Measurements from ENCODE around the gene CIAO2B.
"Not testable (repeated sequence)": the region's sequence is repeated elsewhere in the genome, so short reads cannot be mapped to it uniquely, and the experiment has no call there.

Gene CIAO2B

DNA sequence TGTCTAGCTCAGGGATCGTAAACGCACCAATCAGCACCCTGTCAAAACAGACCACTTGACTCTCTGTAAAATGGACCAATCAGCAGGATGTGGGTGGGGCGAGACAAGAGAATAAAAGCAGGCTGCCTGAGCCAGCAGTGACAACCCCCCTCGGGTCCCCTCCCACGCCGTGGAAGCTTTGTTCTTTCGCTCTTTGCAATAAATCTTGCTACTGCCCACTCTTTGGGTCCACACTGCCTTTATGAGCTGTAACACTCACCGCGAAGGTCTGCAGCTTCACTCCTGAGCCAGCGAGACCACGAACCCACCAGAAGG is 40.7 kb upstream of the CIAO2B start:
- H3K36me3 ChIP-seq (ENCODE audit: control insufficient read depth in 4 of 4, insufficient read depth in 4 of 4, low read length in 3 of 4); H3K27me3 ChIP-seq (replicated peaks in 2 of 5; ENCODE audit: control insufficient read depth in 4 of 5, insufficient read depth in 5 of 5, low read length in 4 of 5); H3K4me1 ChIP-seq (ENCODE audit: control extremely low read depth in 1 of 4, control insufficient read depth in 4 of 4, insufficient read depth in 4 of 4, low read length in 3 of 4); H3K27ac ChIP-seq (ENCODE audit: insufficient read depth in 1 of 2, low read depth in 1 of 2, low read length in 2 of 2, poor library complexity in 1 of 2, severe bottlenecking in 2 of 2); H3K9me3 ChIP-seq (ENCODE audit: control extremely low read depth in 1 of 5, control insufficient read depth in 4 of 5, insufficient read depth in 2 of 5, low read depth in 1 of 5, low read length in 4 of 5); DNase-seq; H3K4me3 ChIP-seq (ENCODE audit: control insufficient read depth in 1 of 7, extremely low read depth in 1 of 7, insufficient read depth in 4 of 7, low read depth in 2 of 7, low read length in 6 of 7); POLR2A ChIA-PET: not testable (repeated sequence)
- CTCF ChIA-PET = interaction anchor here (0.8 to 12.2 kb wide), 12 partner anchors 11 to 210 kb away, joined by 3 to 124 read pairs (median 5); partner anchors contain the start of genes CES3 and CES4A
- WGBS (ENCODE audit: insufficient coverage) = 61% methylated on average over 8 of the region's 11 CpGs

DNA sequence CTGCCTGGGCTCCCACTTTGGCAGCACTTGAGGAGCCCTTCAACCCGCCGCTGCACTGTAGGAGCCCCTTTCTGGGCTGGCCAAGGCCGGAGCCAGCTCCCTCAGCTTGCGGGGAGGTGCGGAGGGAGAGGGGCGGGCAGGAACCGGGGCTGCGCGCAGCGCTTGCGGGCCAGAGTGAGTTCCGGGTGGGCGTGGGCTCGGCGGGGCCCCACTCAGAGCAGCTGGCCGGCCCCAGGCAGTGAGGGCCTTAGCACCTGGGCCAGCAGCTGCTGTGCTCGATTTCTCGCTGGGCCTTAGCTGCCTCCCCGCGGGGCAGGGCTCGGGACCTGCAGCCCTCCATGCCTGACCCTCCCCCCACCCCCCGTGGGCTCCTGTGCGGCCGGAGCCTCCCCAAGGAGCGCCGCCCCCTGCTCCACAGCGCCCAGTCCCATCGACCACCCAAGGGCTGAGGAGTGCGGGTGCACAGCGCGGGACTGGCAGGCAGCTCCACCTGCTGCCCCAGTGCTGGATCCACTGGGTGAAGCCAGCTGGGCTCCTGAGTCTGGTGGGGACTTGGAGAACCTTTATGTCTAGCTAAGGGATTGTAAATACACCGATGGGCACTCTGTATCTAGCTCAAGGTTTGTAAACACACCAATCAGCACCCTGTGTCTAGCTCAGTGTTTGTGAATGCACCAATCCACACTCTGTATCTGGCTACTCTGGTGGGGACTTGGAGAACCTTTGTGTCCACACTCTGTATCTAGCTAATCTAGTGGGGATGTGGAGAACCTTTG is 40.1 kb upstream of the CIAO2B start:
- not testable (repeated sequence) for DNase-seq; H3K27ac ChIP-seq (ENCODE audit: insufficient read depth in 1 of 2, low read depth in 1 of 2, low read length in 2 of 2, poor library complexity in 1 of 2, severe bottlenecking in 2 of 2); H3K4me3 ChIP-seq (ENCODE audit: control insufficient read depth in 1 of 7, extremely low read depth in 1 of 7, insufficient read depth in 4 of 7, low read depth in 2 of 7, low read length in 6 of 7); H3K4me1 ChIP-seq (ENCODE audit: control extremely low read depth in 1 of 4, control insufficient read depth in 4 of 4, insufficient read depth in 4 of 4, low read length in 3 of 4); H3K36me3 ChIP-seq (ENCODE audit: control insufficient read depth in 4 of 4, insufficient read depth in 4 of 4, low read length in 3 of 4); H3K27me3 ChIP-seq (replicated peaks in 2 of 5; ENCODE audit: control insufficient read depth in 4 of 5, insufficient read depth in 5 of 5, low read length in 4 of 5); H3K9me3 ChIP-seq (ENCODE audit: control extremely low read depth in 1 of 5, control insufficient read depth in 4 of 5, insufficient read depth in 2 of 5, low read depth in 1 of 5, low read length in 4 of 5)
- POLR2A ChIA-PET = interaction anchor here (0.6 kb wide), 1 partner anchor 20 kb away, joined by 3 read pairs; no protein-coding TSS in a partner anchor
- CTCF ChIA-PET = interaction anchor here (0.8 to 12.2 kb wide), 9 partner anchors 11 to 211 kb away, joined by 3 to 124 read pairs (median 6); partner anchors contain the start of gene CES3
- 99% methylated on average over 16 of the region's 32 CpGs for WGBS (ENCODE audit: insufficient coverage)

DNA sequence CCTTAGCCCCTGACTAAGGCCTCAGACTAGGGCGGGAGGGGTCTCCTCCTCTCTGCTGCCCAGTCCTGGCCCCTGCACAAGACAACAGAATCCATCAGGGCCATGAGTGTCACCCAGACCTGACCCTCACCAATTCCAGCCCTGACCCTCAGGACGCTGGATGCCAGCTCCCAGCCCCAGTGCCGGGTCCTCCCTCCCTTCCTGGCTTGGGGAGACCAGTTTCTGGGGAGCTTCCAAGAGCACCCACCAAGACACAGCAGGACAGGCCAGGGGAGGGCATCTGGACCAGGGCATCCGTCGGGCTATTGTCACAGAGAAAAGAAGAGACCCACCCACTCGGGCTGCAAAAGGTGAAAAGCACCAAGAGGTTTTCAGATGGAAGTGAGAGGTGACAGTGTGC is 39.5 kb upstream of the CIAO2B start:
- Histone ChIP-seq H3K27me3 (replicated peaks in 2 of 5; ENCODE audit: control insufficient read depth in 4 of 5, insufficient read depth in 5 of 5, low read length in 4 of 5) (peaks cover 0 to 5% (median 0%) of the 10 kb centered on the region in 5 experiments), H3K9me3 (ENCODE audit: control extremely low read depth in 1 of 5, control insufficient read depth in 4 of 5, insufficient read depth in 2 of 5, low read depth in 1 of 5, low read length in 4 of 5) (no peaks in the 10 kb centered on the region), H3K36me3 (ENCODE audit: control insufficient read depth in 4 of 4, insufficient read depth in 4 of 4, low read length in 3 of 4) (peaks cover 0 to 2% (median 0%) of the 10 kb centered on the region in 4 experiments), H3K4me3 (ENCODE audit: control insufficient read depth in 1 of 7, extremely low read depth in 1 of 7, insufficient read depth in 4 of 7, low read depth in 2 of 7, low read length in 6 of 7) (no peak overlapping the region), H3K27ac (ENCODE audit: insufficient read depth in 1 of 2, low read depth in 1 of 2, low read length in 2 of 2, poor library complexity in 1 of 2, severe bottlenecking in 2 of 2) (no peak overlapping the region), H3K4me1 (ENCODE audit: control extremely low read depth in 1 of 4, control insufficient read depth in 4 of 4, insufficient read depth in 4 of 4, low read length in 3 of 4) (peaks cover 0 to 1% (median 0%) of the 10 kb centered on the region in 4 experiments)
- DNase-seq = no peak
- 97% methylated on average over 4 of the region's 6 CpGs for whole genome bisulfite sequencing (ENCODE audit: insufficient coverage)
- ChIA-PET CTCF (interaction anchor here (1.4 to 12.2 kb wide), 4 partner anchors 12 to 162 kb away, joined by 4 to 124 read pairs (median 6); partner anchors contain the start of gene CES3), POLR2A (interaction anchor here (0.6 kb wide), 1 partner anchor 20 kb away, joined by 3 read pairs; no protein-coding TSS in a partner anchor)

GRCh38 chr16:66972983-66973382 is 38.8 kb upstream of the CIAO2B start:
- no peak overlapping the region for H3K27ac ChIP-seq (ENCODE audit: insufficient read depth in 1 of 2, low read depth in 1 of 2, low read length in 2 of 2, poor library complexity in 1 of 2, severe bottlenecking in 2 of 2)
- no peak overlapping the region for H3K4me3 ChIP-seq (ENCODE audit: control insufficient read depth in 1 of 7, extremely low read depth in 1 of 7, insufficient read depth in 4 of 7, low read depth in 2 of 7, low read length in 6 of 7)
- 91% methylated on average over 9 of the region's 9 CpGs for WGBS (ENCODE audit: insufficient coverage)
- H3K27me3 ChIP-seq (replicated peaks in 2 of 5; ENCODE audit: control insufficient read depth in 4 of 5, insufficient read depth in 5 of 5, low read length in 4 of 5) = peaks cover 0 to 5% (median 0%) of the 10 kb centered on the region in 5 experiments
- H3K9me3 ChIP-seq (ENCODE audit: control extremely low read depth in 1 of 5, control insufficient read depth in 4 of 5, insufficient read depth in 2 of 5, low read depth in 1 of 5, low read length in 4 of 5) = no peaks in the 10 kb centered on the region
- peaks cover 0 to 2% (median 0%) of the 10 kb centered on the region in 4 experiments for H3K36me3 ChIP-seq (ENCODE audit: control insufficient read depth in 4 of 4, insufficient read depth in 4 of 4, low read length in 3 of 4)
- DNase-seq = no peak
- H3K4me1 ChIP-seq (ENCODE audit: control extremely low read depth in 1 of 4, control insufficient read depth in 4 of 4, insufficient read depth in 4 of 4, low read length in 3 of 4) = peaks cover 0 to 1% (median 0%) of the 10 kb centered on the region in 4 experiments
- CTCF ChIA-PET = interaction anchor here (0.7 to 12.2 kb wide), 4 partner anchors 10 to 190 kb away, joined by 3 to 124 read pairs (median 4); partner anchors contain the start of gene CES3
- POLR2A ChIA-PET = no interaction called here

DNA sequence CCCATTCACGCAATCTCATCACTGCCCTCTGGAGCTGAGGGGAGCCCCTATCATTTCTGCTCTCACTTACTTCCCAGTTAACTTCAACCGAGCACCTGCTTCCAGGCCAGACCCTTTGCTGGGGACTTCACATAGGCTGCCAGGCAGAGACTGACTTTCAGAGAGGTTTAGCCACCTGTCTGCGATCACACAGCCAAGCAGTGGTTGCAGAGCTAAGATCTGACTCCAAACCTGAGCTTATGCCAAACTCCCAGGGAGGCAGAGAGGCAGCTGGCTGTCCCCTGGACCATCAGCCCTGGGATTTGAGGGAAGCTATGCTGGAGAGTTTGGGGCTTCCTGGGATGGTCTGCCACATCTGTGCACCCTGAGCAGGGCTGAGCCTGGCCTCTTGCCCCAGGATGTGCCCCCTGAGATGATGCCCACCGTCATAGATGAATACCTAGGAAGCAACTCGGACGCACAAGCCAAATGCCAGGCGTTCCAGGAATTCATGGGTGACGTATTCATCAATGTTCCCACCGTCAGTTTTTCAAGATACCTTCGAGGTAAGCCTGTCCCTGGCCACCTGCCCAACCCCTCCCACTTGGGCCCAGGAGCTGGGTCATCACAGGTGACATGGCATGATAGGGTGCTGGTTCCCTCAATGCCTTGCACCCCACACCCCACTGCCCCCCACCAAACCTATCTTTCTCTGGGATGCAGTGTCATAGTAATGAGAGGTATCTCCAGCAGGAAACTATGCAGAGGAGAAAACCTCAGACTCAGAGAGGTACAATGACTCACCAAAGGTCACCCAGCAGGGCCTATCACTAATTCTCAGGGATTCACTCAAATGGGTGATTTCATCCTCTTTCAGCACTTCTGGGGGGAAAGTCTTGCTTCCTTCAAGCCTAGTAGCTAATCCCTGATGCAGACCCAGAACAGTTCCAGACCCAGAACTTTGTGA is 36.8 kb upstream of the CIAO2B start:
- Histone ChIP-seq H3K4me3 (ENCODE audit: control insufficient read depth in 1 of 7, extremely low read depth in 1 of 7, insufficient read depth in 4 of 7, low read depth in 2 of 7, low read length in 6 of 7) (no peak overlapping the region), H3K36me3 (ENCODE audit: control insufficient read depth in 4 of 4, insufficient read depth in 4 of 4, low read length in 3 of 4) (peaks cover 0 to 2% (median 0%) of the 10 kb centered on the region in 4 experiments), H3K27ac (ENCODE audit: insufficient read depth in 1 of 2, low read depth in 1 of 2, low read length in 2 of 2, poor library complexity in 1 of 2, severe bottlenecking in 2 of 2) (no peak overlapping the region), H3K27me3 (replicated peaks in 2 of 5; ENCODE audit: control insufficient read depth in 4 of 5, insufficient read depth in 5 of 5, low read length in 4 of 5) (peaks cover 0 to 5% (median 0%) of the 10 kb centered on the region in 5 experiments), H3K9me3 (ENCODE audit: control extremely low read depth in 1 of 5, control insufficient read depth in 4 of 5, insufficient read depth in 2 of 5, low read depth in 1 of 5, low read length in 4 of 5) (no peaks in the 10 kb centered on the region), H3K4me1 (ENCODE audit: control extremely low read depth in 1 of 4, control insufficient read depth in 4 of 4, insufficient read depth in 4 of 4, low read length in 3 of 4) (peaks cover 0 to 1% (median 0%) of the 10 kb centered on the region in 4 experiments)
- no peak for DNase-seq
- 90% methylated on average over 10 of the region's 10 CpGs for WGBS (ENCODE audit: insufficient coverage)
- ChIA-PET CTCF (interaction anchor here (1.0 to 12.2 kb wide), 8 partner anchors 8 to 188 kb away, joined by 3 to 124 read pairs (median 4); partner anchors contain the start of genes CES3, FBXL8 and TRADD), POLR2A (no interaction called here)

GRCh38 chr16:66968847-66969246 is 34.6 kb upstream of the CIAO2B start:
- no peak for DNase-seq
- Histone ChIP-seq H3K27ac (ENCODE audit: insufficient read depth in 1 of 2, low read depth in 1 of 2, low read length in 2 of 2, poor library complexity in 1 of 2, severe bottlenecking in 2 of 2) (no peak overlapping the region), H3K27me3 (replicated peaks in 2 of 5; ENCODE audit: control insufficient read depth in 4 of 5, insufficient read depth in 5 of 5, low read length in 4 of 5) (peaks cover 0 to 3% (median 0%) of the 10 kb centered on the region in 5 experiments), H3K4me3 (ENCODE audit: control insufficient read depth in 1 of 7, extremely low read depth in 1 of 7, insufficient read depth in 4 of 7, low read depth in 2 of 7, low read length in 6 of 7) (no peak overlapping the region), H3K9me3 (ENCODE audit: control extremely low read depth in 1 of 5, control insufficient read depth in 4 of 5, insufficient read depth in 2 of 5, low read depth in 1 of 5, low read length in 4 of 5) (no peaks in the 10 kb centered on the region), H3K4me1 (ENCODE audit: control extremely low read depth in 1 of 4, control insufficient read depth in 4 of 4, insufficient read depth in 4 of 4, low read length in 3 of 4) (no peaks in the 10 kb centered on the region), H3K36me3 (ENCODE audit: control insufficient read depth in 4 of 4, insufficient read depth in 4 of 4, low read length in 3 of 4) (peaks cover 0 to 2% (median 0%) of the 10 kb centered on the region in 4 experiments)
- ChIA-PET CTCF (interaction anchor here (0.6 to 12.2 kb wide), 4 partner anchors 7 to 191 kb away, joined by 3 to 124 read pairs (median 4); partner anchors contain the start of genes CES3, FBXL8 and TRADD), POLR2A (no interaction called here)
- 100% methylated on average over 3 of the region's 5 CpGs for WGBS (ENCODE audit: insufficient coverage)
